G401.6 (cell line): Measurements from ENCODE around the gene STOX1.
"Not testable (repeated sequence)": the region's sequence is repeated elsewhere in the genome, so short reads cannot be mapped to it uniquely, and the experiment has no call there.

Experiments
- FAIRE-seq: peaks from 2 replicates; lab custom pipeline; 2012; peaks lifted over from hg19 to GRCh38; lab: Jason Lieb, UNC

The STOX1 gene, protein sequence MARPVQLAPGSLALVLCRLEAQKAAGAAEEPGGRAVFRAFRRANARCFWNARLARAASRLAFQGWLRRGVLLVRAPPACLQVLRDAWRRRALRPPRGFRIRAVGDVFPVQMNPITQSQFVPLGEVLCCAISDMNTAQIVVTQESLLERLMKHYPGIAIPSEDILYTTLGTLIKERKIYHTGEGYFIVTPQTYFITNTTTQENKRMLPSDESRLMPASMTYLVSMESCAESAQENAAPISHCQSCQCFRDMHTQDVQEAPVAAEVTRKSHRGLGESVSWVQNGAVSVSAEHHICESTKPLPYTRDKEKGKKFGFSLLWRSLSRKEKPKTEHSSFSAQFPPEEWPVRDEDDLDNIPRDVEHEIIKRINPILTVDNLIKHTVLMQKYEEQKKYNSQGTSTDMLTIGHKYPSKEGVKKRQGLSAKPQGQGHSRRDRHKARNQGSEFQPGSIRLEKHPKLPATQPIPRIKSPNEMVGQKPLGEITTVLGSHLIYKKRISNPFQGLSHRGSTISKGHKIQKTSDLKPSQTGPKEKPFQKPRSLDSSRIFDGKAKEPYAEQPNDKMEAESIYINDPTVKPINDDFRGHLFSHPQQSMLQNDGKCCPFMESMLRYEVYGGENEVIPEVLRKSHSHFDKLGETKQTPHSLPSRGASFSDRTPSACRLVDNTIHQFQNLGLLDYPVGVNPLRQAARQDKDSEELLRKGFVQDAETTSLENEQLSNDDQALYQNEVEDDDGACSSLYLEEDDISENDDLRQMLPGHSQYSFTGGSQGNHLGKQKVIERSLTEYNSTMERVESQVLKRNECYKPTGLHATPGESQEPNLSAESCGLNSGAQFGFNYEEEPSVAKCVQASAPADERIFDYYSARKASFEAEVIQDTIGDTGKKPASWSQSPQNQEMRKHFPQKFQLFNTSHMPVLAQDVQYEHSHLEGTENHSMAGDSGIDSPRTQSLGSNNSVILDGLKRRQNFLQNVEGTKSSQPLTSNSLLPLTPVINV

DNA sequence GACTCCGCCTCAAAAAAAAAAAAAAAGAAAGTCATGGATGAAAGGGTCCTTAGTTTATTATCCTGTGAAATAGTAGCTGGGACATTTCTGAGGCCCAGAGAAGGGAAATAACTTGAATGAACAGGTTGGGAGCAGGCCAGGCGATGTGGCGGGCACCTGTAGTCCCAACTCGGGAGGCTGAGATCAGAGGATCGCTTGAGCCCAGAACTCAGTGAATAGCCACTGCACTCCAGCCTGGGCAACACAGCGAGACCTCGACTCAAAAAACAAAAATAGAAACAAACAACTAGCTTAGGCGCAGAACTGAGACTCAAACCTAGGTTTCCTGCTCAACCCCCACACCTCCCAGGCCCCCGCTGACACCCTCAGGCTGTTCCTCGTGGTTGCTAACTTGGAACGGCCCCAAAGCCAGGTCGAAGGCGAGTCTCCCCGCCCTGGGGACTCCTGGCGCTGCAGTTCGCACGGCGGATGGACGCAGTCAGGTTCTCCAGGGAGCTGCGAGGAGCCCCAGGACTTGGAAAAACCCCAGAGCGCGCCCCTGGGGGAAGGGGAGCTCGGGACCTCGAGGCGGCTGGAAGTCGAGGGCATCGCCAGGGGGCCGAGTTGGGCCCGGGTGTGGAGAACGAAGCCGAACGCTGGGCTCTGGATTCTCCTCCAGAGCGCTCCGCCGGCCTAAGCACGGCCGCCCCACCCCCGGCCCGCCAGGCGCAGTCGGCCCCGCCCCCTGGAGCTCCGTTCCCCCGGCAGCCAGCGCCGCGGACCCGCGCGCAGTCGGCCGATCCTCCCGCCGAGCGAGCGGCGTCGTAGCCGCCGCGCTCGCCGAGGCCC, at the start of gene STOX1:
Gene STOX1, plus strand, starts transcription at position 768 of the 828 bp plus-strand sequence. CDS start 93 bp downstream, outside the sequence.
- no peak for FAIRE-seq

DNA sequence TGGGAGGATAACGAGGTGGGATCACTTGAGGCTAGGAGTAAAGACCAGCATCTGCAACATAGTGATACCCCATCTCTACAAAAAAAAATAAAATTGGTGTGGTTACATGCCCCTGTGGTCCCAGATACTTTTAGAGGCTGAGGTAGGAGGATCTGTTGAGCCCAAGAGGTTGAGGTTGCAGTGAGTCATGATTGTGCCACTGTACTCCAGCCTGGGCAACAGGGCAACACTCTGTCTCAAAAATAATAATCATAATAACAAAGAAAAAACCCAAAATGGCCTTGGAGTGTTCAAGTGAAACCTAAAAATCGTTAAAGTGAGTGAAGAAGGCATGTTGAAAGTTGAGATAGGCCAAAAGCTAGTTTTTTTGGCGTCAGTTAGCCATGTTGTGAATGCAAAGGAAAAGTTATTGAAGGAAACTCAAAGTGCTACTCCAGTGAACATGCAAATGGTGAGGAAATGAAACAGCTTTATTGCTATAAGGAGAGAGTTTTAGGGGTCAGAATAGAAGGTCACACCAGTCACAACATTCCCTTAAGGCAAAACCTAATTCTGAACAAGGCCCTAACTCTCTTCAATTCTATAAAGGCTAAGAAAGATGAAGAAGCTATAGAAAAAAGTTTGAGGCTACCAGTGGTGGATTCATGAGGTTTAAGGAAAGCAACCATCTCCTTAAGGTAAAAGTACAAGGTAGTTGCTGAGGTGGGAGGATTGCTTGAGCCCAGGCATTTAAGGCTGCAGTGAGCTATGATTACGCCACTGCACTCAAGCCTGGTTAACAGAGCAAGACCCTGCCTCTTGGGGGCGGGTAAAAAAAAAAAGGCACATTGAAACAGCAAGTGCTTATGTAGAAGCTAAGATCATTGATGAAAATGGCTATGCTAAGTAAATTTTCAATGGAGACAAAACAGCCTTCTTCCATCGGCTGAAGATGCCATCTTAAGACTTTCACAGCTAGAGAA, 45.4 kb upstream of the STOX1 start:
- no peak for FAIRE-seq

DNA sequence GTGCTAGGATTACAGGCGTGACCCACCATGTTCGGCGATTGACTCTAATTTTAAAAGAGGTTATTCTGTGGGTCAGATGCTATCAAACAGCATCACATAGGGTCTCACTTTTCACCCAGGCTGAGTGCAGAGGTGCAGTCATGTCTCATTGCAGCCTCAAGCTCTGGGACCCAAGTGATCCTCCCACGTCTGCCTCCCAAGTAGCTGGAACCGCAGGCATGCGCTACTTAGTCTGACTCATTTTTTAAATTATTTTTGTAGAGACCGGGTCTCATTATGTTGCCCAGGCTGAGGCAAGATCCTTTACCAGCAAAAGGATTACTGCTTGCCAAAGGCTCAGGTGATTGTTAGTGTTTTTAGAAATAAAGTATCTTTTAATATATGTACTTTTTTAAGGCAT, 42.9 kb upstream of the STOX1 start:
- FAIRE-seq: no peak

DNA sequence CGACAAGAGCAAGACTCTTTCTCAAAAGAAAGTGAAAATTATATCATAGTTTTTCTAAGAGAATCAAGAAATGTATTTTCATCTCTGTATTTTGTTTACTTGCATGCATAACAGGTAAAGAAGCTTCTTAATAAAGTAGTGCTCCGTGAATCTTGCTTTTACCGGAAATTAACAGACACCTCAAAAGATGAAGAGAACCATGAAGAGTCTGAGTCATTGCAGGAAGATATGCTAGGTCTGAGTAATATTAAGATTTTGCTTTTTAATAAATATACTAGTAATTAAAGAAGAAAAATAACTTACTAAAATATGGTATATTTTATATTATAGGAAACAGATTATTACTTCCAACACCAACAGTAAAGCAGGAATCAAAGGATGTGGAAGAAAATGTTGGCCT, 39.5 kb upstream of the STOX1 start:
- no peak for FAIRE-seq

DNA sequence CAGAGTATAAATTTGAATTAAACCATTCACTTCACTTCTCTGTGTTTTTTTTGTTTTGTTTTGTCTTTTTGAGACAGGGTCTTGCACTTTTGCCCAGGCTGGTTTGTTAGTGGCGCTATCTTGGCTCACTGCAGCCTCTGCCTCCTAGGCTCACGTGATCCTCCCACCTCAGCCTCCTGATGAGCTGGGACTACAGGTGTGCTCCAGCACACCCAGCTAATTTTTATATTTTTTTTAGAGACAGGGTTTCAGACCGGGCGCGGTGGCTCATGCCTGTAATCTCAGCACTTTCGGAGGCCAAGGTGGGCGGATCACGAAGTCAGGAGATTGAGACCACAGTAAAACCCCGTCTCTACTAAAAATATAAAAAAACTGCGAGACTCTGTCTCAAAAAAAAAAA, 36.9 kb upstream of the STOX1 start:
- no peak for FAIRE-seq

DNA sequence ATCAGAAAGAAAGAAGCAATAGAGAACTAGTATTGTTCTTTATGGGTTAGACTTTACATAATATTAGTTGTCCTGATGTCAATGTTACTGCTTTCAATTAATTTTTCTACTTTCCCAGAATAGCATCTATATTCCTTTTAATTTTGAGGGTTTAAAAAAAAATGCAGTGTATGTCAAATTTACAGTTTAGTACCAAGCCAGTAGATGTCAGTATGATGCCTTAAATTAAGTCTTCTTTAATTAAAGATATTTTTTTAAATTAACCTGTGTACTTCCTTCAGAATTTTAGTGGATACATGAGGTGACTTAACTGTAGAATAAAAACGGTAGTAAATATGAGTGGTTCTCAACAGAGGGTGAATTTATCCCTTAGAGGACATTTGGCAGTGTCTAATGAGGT, 35.2 kb upstream of the STOX1 start:
- peak; percentile 86 for FAIRE-seq

DNA sequence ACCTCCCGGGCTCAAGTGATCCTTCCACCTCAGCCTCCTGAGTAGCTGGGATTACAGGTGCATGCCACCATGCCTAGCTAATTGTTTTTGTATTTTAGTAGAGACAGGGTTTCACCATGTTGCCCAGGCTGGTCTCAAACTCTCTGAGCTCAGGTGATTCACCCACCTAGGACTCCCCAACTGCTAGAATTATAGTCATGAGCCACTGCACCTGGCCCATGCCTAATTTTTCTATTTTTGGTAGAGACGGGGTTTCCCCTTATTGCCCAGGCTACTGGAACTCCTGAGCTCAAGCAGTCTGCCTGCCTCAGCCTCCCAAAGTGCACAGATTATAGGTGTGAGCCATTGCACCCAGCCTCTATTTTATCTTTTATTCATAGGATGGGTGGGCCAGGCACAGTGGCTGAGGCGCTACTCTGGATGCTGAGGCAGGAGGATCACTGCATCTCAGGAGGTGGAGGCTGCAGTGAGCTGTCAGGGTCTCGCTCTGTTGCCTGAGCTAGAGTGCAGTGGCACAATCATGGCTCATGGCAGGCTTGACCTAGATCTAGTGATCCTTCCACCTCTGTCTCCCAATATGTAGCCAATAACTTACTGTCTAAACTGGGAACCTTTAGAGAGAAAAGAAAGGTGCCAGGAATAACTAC, 31.3 kb upstream of the STOX1 start:
- no peak for FAIRE-seq

DNA sequence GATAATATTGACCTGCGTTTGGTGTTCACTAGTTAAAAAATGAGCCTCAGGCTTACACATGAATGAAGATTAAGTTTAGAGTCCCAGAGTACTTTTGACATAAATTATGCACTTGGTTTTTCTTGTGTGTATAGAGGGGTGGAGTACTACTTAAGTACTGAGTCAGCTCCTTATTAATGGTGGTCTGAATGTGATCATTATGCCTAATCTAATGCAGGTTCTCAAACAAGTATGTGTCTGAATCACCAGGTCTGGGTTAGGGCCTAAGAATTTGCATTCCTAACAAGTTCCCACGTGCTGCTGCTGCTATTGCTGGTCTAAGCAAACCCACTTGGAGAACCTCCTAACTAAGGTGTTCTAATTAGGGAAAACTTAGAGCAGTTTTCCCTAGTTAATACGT, 30.7 kb upstream of the STOX1 start:
- FAIRE-seq: no peak

DNA sequence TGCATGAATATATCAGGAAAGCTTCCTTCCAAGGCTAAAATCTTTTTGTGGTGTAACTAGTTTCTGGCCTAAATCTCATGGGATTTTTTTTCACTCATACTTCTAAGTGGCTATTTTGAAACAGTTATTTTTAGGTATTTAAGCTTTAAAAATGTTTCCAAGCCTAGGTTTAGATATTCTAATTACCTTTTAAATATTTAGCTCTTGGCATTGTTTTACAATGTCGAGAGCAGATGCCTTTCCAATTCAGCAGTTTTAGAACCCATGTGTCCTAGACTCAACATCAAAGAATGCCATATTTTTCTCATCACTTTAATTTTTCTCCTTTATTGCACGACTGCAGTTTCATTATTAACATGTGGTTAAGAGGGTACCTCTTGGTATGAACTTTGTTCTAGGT, 27.1 kb upstream of the STOX1 start:
- FAIRE-seq: no peak

DNA sequence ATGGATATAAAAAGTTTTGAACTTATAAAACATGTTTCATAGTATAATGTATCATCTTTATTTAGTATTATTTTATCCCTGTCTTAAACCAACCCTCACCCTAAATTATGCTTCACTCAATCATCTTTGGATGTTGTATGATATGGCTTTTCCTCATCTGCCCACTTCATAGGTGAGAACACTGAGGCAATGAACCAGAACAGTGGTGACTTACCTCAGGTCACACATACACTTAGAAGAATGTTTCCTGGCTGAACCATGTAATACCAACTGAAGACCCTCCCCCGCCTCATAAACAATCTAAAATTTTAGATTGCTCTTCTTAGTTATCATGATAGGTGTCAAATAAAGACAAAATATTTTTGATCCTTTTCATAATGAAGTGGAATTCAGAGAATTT, 22.6 kb upstream of the STOX1 start:
- FAIRE-seq: no peak

DNA sequence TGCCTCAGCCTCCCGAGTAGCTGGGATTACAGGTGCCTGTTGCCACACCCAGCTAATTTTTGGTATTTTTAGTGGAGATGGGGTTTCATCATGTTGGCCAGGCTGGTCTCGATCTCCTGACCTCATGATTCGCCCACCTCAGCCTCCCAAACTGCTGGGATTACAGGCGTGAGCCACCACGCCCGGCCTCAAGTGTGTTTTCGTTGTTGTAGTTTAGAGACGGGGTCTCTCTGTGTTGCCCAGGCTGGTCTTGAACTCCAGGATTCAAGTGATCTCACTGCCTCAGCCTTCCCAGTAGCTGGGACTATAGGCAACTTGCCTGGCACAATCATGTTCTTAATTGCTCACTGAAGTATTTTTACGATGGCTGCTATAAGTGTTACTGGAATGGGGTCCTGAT, 16.5 kb upstream of the STOX1 start:
- FAIRE-seq: not testable (repeated sequence)

DNA sequence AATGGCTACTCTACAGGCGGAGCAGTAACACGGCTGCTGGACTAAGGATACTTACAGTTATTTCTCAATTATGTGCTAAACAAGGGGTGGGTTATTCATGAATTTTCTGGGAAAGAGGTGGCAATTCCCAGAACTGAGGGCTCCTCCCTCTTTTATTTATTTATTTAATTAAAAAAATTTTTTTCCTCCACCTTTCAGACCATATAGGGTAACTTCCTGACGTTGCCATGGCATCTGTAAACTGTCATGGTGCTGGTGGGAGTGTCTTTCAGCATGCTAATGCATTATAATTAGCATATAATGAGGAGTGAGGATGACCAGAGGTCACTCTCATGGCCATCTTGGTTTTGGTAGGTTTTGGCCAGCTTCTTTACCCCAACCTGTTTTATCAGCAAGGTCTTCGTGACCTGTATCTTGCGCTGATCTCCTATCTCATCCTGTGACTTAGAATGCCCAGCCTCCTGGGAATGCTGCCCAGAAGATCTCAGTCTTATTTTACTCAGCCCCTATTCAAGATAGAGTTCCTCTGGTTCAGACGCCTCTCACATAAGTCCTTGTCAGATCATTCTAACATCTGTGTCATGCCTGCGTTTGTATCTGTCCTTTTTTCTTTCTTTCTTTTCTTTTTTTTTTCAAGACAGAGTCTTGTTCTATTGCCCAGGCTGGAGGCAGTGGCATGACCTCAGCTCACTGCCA, 15.9 kb upstream of the STOX1 start:
- FAIRE-seq: no peak

DNA sequence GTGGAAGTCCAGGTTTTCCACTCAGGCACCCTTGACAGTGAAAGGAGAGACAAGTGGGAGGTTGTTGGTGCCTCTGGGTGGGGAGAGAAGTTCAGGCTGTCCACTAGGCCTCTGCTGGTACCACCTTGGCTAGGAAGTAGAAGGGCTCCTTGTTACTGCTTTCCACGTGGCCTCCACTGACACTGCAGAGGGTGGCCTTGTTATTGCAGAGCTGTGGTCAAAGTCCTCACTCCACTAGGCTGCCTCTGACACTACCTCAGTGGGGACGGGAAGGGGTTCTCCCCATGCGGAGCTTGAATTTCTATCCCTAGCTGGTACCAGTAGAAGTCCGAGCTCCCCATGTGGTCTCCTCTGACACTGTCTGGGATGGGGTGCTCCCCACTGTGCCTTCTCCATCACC, 14.9 kb upstream of the STOX1 start:
- no peak for FAIRE-seq

DNA sequence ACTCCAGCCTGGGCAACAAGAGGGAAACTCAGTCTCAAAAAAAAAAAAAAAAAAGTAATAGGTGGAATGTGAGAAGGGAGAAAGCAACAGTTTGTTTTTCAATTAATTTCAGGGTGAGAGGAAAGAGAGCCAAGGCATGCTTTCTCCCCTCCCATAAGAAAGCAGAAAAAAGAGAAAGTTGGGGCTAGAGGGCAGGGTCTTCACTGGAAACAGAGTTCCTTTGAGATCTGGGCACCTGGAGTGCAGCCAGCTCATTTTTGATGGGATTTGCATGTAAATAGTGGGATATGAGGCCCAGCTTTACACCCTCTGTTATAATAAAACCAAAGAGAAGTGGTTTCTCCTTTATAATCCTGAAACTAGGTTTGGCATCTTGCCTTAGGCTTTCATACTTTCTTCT, 13.8 kb upstream of the STOX1 start:
- FAIRE-seq: no peak

DNA sequence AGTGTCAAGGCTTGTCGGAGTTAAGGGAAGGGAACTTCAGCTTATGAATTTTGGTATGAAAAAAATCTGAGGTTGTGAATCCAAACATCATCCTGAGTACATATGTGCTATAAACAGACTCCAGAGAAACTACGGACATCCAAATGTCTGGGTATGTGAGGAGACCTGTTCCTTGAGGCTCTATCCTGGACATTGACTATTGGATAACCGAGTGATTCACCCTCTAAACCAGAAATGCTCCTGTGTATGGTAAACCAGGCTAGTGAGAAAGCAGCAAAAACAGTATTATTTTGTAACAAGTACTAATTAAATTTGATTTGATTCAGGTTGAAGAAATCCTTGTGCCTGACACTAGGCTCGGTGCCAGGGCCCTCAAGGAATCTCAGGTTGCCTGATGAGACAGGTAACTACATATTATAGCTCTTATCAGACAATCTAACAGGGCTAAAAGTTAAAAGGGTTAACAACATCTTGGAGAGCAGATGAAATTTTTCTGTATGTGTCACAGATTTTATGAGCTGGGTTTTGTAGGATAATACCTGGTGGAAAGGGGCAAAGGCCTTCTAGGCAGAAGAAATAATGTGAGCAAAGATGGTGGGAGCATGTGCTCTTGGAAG, 10.4 kb upstream of the STOX1 start:
- no peak for FAIRE-seq

DNA sequence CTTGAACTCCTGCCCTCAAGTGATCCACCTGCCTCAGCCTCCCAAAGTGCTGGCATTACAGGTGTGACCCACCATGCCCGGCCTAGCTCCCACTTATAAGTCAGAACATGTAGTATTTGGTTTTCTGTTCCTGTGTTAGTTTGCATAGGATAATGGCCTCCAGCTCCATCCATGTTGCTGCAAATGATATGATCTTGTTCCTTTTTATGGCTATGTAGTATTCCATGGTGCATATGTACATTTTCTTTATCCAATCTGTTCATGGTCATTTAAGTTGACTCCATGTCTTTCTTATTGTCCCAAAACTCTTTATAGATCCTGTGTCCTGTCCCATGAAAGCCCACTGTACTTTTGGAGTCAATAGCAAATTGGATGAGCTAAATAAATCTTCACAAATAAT, 7.0 kb upstream of the STOX1 start:
- FAIRE-seq: not testable (repeated sequence)

DNA sequence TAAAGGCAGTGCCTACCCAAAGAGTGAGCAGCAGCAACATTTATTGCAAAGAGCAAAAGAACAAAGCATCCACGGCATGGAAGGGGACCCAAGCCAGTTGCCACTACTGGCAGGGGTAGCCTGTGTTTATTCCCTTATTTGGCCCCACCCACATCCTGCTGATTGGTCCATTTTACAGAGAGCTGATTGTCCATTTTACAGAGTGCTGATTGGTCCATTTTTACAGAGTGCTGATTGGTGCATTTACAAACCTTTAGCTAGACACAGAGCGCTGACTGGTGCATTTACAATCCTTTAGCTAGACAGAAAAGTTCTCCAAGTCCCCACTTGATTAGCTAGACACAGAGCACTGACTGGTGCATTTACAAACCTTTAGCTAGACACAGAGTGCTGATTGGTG, 4.7 kb upstream of the STOX1 start:
- FAIRE-seq: not testable (repeated sequence)

DNA sequence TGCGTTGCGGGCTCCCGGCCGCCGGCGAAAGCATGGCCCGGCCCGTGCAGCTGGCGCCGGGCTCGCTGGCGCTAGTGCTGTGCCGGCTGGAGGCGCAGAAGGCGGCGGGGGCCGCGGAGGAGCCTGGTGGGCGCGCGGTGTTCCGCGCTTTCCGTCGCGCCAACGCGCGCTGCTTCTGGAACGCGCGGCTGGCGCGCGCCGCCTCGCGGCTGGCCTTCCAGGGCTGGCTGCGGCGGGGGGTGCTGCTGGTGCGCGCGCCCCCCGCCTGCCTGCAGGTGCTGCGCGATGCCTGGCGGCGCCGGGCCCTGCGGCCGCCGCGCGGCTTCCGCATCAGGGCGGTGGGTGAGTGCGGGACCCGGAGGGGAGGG, 245 bp downstream of the STOX1 start:
- not testable (repeated sequence) for FAIRE-seq

DNA sequence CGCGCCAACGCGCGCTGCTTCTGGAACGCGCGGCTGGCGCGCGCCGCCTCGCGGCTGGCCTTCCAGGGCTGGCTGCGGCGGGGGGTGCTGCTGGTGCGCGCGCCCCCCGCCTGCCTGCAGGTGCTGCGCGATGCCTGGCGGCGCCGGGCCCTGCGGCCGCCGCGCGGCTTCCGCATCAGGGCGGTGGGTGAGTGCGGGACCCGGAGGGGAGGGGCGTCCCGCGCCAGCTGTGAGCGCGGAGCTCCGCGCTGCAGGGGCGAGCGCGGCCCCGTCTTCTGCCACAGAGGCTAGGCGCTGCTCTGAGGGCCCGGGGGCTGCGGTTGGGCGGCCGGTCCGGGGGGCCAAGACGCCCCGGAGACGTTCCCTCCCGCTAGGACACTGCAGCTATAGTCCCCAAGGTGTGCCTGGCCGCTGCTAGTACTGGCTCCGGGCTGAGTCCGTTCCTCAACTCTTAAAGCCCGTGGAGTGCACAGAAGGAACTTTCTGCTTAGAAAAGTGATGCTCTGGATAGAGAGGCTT, 811 bp downstream of the STOX1 start:
- FAIRE-seq: not testable (repeated sequence)
